AML-193 (cell line): Measurements from ENCODE around the gene ZFYVE19.
A peak's percentile ranks its signal among the peaks of the same experiment; 100 is the strongest.

Experiments used
- DNase-seq, 2 experiments: peaks; one replicate each; lab custom pipeline; 2025; lab: John Stamatoyannopoulos, UW

The ZFYVE19 gene

DNA sequence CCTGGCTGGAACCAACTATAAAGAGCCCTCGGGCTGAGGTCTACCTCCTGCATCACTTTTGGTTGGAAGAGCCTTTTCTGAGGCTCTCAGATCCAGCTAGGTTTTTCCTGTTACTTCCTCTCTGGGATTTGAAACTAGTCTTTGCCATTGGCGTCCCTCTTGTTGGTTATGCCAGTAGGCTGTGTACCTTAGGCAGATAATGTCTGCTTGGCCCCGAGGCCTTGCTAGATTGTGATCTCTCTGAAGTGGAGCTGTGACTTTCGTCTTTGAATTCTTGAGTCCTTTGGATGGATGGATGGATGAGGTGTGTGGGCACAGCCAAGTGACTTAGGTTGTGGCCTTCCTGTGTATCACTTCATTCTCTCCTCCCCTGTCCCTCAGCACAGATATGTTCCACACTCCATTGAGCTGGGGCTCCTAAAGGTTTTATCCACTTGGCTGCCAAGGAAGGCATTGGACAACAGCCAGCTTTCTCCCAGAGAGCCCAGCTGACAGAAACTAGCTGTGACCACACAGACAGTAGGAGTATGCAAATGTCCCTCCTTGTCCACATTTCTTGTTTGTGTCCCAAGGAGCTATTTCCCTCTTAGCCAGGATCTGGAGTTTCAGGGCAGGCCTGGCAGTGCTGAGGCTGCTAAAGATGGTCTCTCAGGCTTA is 8.3 kb downstream of the ZFYVE19 start:
- no peak for DNase-seq

DNA sequence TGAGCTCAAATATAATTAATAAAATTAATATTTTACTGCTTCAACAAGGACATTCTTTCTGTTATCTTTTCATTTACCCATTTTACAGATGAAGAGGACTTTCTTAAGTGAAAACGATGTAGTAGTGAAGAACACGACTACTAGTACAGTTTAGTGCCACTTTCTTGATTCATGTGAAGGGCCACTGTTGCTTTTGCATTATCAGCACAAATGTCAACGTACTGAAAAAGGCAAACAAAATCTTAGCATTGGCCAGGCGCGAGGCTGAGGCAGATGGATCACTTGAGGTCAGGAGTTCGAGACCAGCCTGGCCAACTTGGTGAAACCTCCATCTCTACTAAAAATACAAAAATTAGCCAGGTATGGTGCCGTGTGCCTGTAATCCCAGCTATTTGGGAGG is 12.2 kb downstream of the ZFYVE19 start:
- no peak for DNase-seq

DNA sequence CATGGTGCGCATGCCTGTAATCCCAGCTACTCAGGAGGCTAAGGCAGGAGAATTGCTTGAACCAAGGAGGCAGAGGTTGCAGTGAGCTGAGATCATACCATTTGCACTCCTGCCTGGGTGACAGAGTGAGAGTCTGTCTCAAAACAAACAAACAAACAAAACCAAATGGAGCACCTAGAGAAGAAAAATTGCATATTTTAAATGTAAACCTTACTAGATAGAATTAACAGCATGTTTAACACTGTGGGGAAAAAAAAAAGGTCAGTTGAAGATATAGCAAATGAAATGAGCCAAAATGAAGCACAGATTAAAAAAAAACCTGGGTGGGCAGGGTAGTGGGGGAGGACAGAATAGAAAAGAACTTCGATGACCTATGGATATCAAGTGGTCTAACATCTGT is 14.3 kb downstream of the ZFYVE19 start:
- DNase-seq, result no peak

DNA sequence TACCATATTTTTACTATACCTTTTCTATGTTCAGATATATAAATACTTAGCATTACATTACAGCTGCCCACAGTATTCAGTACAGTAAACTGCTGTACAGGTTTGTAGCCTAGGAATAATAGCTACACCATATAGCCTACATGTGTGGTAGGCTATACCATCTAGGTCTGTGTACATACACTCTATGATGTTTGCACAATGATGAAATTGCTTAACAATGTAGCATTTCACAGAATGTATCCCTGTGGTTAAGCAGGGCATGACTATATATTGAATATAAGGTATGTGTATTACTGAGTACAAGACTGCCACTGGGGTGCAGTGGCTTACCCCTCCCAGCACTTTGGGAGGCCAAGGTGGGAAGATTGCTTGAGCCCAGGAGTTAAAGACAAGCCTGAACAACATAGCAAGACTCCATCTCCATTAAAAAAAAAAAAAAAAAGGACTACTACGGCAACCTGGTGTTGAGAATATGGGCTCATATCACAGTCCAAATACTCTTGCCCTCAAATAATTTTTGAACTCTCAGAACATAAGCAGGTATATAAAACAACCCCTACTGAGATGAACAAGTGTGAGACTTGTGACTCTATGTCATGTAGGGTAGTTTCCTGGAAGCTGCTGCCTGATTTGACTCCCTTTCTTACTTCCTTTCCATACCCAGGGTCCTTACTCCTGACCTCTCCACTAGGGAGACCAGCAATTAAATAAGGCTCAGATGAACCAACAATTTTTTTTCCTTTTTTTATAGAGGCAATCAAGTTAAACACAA is 16.9 kb downstream of the ZFYVE19 start:
- DNase-seq, result peak; percentile 67 to 70

DNA sequence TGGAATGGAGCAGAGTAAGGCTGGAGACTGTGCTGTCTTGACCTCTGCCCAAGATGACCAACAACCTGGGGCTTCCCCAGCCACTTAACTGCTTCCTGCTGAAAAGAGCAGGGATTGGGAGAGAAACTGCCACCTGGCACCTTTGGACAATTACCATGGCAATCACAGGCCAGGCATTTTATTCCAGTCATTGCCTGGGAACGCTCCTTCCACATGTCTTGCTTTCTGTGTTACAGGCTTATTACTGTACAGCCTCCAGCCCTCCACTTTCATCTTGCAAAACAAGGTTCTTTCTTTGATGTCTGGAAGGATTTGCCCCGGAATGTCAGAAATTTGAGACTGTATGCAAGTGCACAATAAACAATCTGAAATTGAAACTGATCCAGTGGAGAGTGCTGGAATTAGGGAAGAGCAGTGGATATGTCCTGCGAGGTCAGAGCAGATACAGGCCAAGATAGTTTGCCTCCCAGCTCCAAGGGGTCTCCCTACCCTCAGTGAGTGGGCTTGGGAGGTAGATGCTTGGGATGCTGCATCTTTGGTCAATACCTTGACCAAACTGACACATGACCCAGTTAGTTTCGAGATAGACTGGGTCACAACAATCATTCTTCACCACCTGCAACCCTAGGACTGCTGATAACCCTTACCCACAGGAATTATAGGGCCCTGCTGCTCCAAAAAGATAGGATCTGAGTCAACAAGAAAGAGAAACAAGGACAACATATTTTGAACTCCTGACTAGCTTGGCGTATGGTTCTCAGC is 19.0 kb downstream of the ZFYVE19 start:
- DNase-seq, result no peak

DNA sequence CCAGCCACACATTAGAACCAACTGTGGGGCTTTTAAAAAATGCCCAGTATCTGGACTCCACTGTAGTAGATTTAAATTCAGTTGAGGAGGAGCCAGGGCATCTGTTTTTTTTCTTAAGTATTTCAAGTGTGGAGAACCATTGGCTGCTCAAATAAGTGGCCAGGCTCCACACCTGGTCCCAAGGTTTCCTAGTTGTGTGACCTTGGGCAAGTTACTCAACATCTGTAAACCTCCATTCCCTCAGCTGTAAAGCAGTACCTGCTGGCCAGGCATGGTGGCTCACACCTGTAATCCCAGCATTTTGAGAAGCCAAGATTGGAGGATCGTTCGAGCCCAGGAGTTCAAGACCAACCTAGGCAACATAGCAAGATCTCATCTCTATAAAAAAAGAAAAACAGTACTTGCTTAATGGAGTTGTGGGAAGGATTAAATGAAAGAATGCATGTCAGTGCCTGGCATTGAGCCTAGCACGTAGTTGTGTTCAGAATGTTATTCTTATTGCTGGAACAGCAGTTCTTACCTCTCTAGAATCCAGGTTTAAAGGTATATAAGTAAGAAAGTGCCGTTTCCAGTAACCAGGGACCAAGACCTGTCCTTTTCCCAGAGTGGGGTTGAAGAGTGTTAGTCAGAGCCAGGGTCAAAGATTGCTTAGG is 19.7 kb downstream of the ZFYVE19 start:
- DNase-seq, result no peak

DNA sequence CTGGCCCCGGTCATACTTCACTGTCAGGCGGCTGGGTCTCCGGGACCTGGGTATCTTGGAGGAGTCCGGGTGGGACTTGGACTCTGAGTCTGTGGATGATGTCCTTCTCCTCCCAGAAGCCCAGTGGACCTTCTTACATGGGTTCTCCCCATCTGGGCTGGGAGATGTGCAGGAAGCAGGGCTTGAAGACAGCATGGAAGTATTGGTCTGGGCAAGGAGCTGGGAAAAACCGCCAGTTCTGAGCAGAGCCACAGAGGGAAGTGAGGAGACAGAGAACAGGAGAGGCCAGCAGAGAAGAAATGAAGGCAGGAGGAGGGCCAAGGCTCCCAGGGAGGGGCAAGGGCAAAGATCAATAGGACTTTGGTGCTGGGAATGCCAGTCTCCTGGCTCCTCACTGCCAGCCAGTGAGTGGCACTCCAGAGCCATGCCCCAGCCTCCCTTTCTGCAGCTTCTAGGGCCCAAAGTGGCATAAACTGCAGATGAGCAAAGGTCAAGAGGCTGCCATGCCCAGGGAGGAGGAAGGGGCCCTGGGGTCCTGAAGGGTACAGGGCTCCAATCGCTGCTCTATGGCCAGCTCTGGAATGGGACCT is 21.7 kb downstream of the ZFYVE19 start, which contains the start of gene PPP1R14D:
Gene PPP1R14D, minus strand, starts transcription at position 262 of the 590 bp plus-strand sequence. Its CDS starts 67 bp downstream, at position 195.
- DNase-seq, result no peak

DNA sequence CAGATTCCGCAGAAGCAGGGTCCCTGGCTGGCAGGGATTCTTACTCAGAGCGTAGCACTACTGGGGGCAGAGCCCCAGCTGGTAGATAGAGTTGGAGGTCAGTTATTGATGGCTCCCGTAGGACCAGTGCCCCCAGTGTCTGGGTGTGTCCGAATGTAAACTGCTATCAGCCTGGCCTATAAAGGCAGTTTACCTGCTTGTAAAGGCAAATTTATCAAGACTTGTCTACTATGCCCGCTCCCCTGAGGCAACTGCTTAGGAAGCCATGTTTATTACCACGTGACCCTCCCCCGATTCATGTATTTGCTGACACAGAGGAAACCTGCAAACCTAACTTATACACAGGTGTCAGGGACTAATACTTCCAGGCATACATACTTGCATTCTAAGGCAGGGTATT is 22.2 kb downstream of the ZFYVE19 start:
- DNase-seq, result no peak

DNA sequence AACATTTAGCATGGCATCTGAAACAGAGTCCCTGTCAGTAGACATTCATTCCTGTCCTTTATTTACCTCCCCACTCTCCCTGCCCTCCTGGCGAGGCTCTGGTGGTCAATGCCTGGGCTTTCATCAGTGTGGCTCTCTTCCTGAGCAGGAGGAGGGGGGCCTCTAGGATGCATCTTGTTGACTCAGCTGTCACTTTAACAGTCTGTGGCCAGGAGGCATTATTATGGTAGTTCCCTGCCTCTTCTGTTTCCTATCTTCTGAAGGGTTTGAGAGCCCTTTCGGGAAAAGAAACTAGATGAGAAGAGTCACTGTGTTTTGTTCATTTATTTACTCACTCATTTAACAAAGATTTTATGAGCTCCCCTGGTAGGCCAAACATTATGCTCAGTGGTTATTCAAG is 24.0 kb downstream of the ZFYVE19 start:
- DNase-seq, result no peak

DNA sequence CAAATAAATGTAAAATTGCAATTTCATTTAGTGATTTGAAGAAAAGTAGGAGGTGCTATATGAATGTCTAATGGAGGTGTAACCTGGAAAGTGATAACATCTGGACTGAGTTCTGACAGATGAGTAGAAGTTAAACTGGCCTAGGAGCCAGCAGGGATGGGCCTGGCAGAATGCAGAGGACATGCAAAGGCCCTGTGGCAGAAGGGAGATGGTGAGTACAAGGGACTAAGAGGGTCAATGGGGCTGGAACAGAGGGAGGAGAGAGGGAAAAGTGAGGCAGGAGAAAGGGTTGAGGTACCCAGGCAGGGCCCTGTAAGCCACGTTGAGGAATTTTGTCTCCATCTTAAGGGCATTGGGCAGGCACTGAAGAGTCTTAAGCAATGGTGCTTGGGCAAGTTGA is 25.0 kb downstream of the ZFYVE19 start:
- no peak for DNase-seq

DNA sequence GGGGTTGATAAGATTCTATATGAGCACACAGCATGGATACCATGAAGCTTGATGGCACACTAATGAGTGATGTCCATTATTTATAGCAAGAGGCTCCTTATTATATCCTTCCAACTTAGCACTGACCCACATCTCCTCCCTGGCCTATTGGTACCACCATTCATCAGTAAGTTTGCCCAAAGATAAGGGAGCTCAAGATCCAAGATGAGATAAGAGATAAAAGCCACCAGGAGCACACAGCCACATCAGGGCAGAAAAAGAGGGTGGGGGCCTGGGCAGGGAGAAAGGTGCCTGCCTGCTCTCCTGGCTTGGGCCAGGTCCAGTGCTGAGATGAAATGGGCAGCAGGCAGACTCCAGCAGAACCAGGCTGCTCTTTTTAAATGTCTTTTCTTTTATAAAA is 26.0 kb downstream of the ZFYVE19 start:
- DNase-seq, result no peak

DNA sequence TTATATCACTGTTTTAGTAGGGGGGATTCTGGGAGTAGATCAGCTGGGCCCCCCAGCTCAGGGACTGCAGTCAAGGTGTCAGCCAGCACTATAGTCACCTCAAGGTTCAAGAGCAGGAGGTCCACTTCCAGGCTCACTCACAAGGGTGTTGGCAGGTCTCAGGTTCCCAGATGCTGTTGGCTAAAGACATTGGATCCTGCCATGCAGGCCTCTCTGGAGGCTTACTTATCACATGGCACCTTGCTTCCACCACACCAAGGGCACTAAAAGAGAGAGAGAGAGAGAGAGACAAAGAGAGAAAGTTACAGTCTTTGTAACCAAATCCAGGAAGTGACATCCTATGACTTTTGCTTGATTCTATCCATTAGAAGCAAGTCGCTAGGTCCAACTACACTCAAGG is 29.1 kb downstream of the ZFYVE19 start:
- no peak for DNase-seq

DNA sequence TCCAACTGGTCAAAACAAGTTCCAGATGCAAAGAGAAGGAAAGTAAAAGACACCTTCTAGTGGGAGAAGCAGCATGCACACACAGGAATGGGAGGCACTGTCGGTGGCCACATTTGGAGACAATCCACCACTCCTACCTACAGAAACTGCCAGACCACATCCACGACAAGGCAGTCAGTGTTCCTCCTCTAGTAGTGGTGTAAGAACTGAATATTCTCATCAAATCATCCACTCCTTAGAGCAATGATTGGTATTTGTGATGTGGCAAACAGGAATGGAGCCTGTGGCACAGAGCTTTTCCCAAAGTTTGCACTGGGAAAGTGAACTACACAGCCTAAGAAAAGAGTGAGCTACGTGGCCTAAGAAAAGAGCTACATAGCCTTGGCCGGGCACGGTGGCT is 31.9 kb downstream of the ZFYVE19 start:
- DNase-seq, result no peak

DNA sequence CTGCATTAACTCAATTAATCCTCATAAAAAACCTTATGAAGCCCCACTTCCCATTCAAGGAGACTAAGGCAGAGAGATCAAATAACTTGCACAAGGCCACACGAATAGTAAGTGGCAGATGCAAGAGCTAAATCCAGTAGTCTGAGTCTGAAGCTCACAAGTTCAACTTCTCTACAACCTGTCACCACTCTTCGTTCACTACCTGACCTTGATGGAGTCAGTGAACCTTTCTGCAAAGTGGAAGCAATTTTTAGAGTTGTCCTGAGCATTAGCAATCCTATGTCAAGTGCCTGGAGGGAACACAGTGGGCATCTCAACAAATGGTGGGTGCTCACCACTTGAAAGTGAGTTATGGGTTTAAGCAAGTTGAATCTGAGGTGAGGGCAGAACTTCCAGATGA is 34.9 kb downstream of the ZFYVE19 start:
- DNase-seq, result no peak

DNA sequence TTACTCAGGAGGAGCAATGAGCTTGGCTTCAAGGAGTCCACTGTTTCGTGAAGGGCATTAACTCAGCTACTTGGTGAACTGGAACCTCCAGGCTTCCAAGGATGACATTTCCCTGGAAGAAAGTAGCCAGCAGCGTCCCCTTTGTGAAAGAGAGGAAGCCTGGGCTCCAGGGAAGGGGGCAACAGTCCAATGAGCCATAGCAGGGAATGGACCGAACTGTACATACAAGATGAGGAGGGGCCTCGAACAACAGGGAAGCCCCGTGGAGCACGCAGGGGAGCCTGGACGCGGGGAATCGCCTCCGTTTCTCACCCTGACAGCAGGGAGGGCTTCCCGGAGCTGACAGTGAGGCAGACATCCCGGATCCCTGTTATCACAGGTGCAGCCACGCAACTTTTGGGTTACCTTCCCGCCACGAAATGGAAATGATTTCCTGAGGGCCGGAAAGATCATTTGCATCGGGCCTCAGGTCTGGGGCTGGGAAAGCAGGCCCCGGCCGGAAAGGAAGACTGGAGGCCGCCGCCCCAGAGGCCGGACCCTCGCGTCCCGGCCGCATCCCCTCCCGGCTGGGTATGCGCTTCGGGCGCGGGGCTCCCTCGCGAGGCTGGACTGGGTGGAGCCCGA is 36.5 kb downstream of the ZFYVE19 start:
- DNase-seq, result no peak

DNA sequence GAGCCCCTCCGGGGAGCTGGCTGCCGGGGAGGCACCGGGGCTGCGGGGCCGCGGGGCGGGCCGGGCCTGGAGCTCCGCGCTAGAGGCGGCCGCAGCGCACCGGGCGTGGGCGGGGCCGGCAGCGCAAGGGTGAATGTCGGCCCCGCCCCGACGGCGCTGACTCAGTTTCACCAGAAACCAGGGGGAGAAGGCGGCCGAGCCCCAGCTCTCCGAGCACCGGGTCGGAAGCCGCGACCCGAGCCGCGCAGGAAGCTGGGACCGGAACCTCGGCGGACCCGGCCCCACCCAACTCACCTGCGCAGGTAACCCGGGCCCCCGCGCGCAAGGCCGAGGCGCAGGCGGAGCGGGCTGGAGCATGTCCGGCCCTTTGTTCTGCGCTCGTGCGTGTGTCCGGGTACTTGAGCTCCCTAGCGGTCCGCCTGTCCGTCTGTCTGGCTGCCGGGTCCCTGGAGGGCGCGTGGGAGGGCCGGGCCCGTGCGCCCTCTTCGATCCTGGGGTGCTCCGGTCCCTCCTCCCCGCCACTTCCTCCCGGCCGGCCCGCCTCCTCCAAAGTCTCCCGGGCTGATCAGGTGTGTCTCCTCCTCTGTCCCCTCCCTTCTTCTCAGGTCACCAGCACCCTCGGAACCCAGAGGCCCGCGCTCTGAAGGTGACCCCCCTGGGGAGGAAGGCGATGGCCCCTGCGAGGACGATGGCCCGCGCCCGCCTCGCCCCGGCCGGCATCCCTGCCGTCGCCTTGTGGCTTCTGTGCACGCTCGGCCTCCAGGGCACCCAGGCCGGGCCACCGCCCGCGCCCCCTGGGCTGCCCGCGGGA is 37.2 kb downstream of the ZFYVE19 start, which contains the start of gene SPINT1:
Gene SPINT1, plus strand, starts transcription at position 164 of the 811 bp plus-strand sequence. Its CDS starts 507 bp downstream, at position 671.
- DNase-seq, result no peak

DNA sequence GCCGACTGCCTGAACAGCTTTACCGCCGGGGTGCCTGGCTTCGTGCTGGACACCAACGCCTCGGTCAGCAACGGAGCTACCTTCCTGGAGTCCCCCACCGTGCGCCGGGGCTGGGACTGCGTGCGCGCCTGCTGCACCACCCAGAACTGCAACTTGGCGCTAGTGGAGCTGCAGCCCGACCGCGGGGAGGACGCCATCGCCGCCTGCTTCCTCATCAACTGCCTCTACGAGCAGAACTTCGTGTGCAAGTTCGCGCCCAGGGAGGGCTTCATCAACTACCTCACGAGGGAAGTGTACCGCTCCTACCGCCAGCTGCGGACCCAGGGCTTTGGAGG is 37.8 kb downstream of the ZFYVE19 start:
- DNase-seq, result peak; percentile 32 to 50

DNA sequence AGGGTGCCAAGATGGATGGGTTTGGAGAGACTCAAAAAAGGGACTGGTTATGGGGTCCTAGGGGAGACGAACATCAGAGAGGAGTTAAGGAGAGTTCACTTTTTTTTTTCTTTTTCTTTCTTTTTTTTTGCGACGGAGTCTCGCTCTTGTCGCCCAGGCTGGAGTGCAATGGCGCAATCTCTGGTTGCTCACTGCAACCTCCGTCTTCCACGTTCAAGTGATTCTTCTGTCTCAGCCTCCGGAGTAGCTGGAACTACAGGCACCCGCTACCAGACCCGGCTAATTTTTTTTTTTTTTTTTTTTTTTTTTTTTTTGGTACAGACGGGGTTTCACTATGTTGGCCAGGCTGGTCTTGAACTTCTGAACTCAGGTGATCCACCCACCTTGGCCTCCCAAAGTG is 38.1 kb downstream of the ZFYVE19 start:
- peak; percentile 50 to 51 for DNase-seq

DNA sequence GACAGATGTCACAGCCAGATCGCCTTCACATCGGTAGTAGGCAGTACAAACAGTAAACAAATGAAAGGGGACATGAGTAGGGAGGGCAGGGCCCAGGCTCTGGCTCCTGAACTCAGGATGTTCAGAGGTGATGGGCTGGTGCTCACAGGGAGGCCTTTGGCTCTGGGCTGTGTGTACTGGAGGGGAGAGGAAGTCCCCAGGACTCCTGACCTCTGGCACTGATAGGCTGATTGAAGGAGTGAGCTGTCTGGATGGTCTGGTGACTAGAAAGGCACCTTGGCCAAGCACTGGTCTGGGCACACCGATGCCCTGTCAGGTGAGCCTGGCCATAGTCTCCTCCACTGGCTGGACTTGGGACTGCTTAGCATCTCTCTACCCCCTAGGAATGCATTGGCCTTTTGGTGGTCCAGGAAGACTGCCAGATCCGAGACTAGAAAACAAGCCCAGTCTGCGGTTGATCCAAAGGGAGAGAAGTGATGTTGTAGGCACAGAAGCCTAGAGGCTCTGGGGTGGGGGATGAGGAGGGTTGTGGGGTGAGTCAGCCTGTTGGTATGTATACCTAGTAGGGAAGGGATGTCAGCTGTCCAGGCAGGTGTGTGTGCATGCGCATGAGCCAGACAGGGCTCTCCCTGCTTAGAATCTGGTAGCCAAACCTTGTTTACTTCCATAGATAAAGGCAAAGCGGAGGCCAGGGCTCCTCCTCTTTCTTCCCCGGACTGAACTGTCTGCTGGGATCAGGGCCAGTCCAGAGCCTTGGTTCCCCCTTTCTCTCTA is 38.8 kb downstream of the ZFYVE19 start:
- no peak for DNase-seq

DNA sequence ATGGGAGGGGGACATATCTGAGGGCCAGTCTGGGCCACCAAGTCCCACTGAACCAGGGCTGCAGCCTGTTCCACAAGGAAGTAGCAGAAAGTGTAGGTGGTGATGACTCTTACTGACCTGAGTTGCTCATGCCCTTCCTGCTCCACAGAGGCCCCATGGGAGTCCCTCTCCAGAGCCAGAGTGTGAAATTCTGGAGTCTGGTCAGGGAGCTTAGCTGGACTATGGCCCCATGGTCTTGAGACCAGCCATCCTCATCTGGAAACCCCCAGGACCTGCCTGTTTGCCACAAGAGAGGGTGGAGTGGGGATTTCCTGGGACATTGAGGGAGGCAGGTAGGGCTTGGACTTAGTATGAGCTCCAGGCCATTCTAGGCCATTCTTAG is 39.9 kb downstream of the ZFYVE19 start:
- no peak for DNase-seq
